ENCODE results near the gene ANKRD66.

- no peak for TF ChIP-seq POLR2A (IDR thresholded peaks at IDR 0.05)
- TF ChIP-seq, protein P1, sequence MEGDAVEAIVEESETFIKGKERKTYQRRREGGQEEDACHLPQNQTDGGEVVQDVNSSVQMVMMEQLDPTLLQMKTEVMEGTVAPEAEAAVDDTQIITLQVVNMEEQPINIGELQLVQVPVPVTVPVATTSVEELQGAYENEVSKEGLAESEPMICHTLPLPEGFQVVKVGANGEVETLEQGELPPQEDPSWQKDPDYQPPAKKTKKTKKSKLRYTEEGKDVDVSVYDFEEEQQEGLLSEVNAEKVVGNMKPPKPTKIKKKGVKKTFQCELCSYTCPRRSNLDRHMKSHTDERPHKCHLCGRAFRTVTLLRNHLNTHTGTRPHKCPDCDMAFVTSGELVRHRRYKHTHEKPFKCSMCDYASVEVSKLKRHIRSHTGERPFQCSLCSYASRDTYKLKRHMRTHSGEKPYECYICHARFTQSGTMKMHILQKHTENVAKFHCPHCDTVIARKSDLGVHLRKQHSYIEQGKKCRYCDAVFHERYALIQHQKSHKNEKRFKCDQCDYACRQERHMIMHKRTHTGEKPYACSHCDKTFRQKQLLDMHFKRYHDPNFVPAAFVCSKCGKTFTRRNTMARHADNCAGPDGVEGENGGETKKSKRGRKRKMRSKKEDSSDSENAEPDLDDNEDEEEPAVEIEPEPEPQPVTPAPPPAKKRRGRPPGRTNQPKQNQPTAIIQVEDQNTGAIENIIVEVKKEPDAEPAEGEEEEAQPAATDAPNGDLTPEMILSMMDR (IDR thresholded peaks at IDR 0.05): no peak
Measured at GRCh38 chr6:46790355-46790874, 43.7 kb downstream of the ANKRD66 start.

Measured in testis (tissue), 2 donors.